Muscle of leg (tissue), 11 donors: Measurements from ENCODE around the gene DTNB. TPM values are rescaled to one million over a fixed set of nuclear protein-coding genes. Genes with fewer than 3 reads are reported as not detected.
A peak's percentile ranks its signal among the peaks of the same experiment; 100 is the strongest.

Source experiments
- DNase-seq: peaks from one replicate; pipeline ENCODE4 v3.0.0; 2013
- H3K27ac ChIP-seq: one replicate; pipeline ENCODE4 v1.5.1; 2013; ENCODE audit warnings: mild to moderate bottlenecking, low read length, control low read depth
- H3K27me3 ChIP-seq: one replicate; pipeline ENCODE4 v1.6.1; 2013; ENCODE audit warnings: low read length; ENCODE audit not compliant: control insufficient read depth, insufficient read depth
- H3K36me3 ChIP-seq: one replicate; pipeline ENCODE4 v1.6.1; 2013; ENCODE audit warnings: low read length; ENCODE audit not compliant: control insufficient read depth, insufficient read depth
- H3K4me1 ChIP-seq: one replicate; pipeline ENCODE4 v1.6.1; 2013; ENCODE audit warnings: low read length; ENCODE audit not compliant: control insufficient read depth, insufficient read depth
- H3K4me3 ChIP-seq: one replicate; pipeline ENCODE4 v1.5.1; 2013; ENCODE audit warnings: low read length, control low read depth
- H3K9me3 ChIP-seq: replicated peaks from 2 replicates; pipeline ENCODE4 v1.6.1; 2013; ENCODE audit warnings: low read depth, low read length; ENCODE audit not compliant: control insufficient read depth
- WGBS: methylation state at CpG from one replicate; pipeline ENCODE4 v1.1.5; 2013; ENCODE audit warnings: missing lambda C conversion rate; ENCODE audit not compliant: insufficient coverage; 5-methylcytosine and 5-hydroxymethylcytosine counted together
- polyA plus RNA-seq, 8 donors: library from polyadenylated mRNA; unstranded; fragments of 120-200 nt; gene quantifications; one replicate each; pipeline versions ENCODE4 v1.2.1 to v1.2.3, GENCODE V29; 2013; ENCODE audit warnings: inconsistent platforms in 1 of 8, low replicate concordance in 1 of 8; ENCODE audit not compliant: insufficient read length in 8 of 8, insufficient read depth in 1 of 8
- total RNA-seq: library from RNA; stranded (reverse); fragments of 120-200 nt; gene quantifications from one replicate; pipeline ENCODE4 v1.2.4, GENCODE V29; 2013

The DTNB gene
- total and polyA plus RNA-seq, 9 donors, result 3.7 to 6.7 (median 5.3) TPM

DNA sequence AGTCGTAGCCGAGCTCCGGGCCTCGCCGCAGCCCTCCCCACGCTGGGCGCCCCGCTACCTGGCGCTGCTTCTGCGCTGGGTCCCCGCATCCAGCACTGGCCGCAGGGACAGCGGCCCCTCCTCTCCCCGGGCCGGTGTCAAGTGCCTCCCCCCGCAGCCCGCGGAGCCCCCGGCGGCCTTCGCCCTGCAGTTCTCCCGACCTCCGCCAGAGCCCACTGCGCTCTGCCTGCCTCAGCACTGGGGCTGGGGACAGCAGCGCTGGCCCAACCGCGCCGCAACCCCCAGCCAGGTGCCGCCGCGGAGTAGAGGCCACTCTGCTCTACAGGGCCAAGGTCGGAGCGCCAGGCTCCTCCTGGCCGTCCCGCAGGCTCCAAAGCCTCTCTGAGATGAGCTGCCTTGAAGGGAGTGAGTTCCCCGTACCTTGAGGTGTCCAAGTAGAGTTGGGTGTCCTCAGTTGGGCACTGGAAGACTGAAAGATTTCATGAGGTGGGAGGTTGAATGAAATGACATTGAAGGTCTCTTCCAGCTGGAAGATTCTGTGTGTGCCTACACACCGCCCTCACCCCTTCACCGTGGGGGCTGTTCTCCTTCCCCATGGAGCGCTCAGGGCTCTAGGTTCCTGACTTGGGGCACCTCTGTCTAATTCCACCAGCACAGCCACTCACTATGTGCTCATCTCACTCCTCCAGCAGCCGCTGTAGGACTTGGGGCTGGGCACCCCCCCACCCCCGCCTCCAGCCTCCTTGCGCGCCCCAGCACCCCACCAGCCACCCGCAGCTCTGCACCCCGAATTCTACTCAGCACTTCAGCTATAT lies 330.8 kb downstream of the DTNB start:
- H3K4me3 ChIP-seq, result peak overlapping the region; percentile 48
- H3K9me3 ChIP-seq, result no peaks in the 10 kb centered on the region
- peaks cover 7% of the 10 kb centered on the region for H3K36me3 ChIP-seq
- no peaks in the 10 kb centered on the region for H3K27me3 ChIP-seq
- 7% methylated on average over 38 of the region's 45 CpGs for WGBS
- peak; percentile 91 for DNase-seq
- peak overlapping the region; percentile 59 for H3K27ac ChIP-seq
- peaks cover 32% of the 10 kb centered on the region for H3K4me1 ChIP-seq

- H3K4me1 ChIP-seq, result peaks cover 39% of the 10 kb centered on the region
- H3K36me3 ChIP-seq, result peaks cover 10% of the 10 kb centered on the region
- H3K27ac ChIP-seq, result peak within 1 kb of the TSS; percentile 59
- no peaks in the 10 kb centered on the region for H3K27me3 ChIP-seq
- under 1% methylated on average over 99 of the region's 100 CpGs for WGBS
- peak within 1 kb of the TSS; percentile 60 for H3K4me3 ChIP-seq
- H3K9me3 ChIP-seq, result no peaks in the 10 kb centered on the region
- DNase-seq, result peak; percentile 94
Measured at GRCh38 chr2:25341753-25342371, 331.5 kb downstream of the DTNB start, which contains the start of gene DNMT3A. Gene DNMT3A, minus strand, starts transcription at chr2:25341925. Its CDS starts 27,941 bp downstream, at chr2:25313984.

GRCh38 chr2:25341011-25341727 lies 332.2 kb downstream of the DTNB start:
- Histone ChIP-seq H3K9me3 (no peaks in the 10 kb centered on the region), H3K36me3 (peaks cover 10% of the 10 kb centered on the region), H3K27me3 (no peaks in the 10 kb centered on the region), H3K27ac (no peak overlapping the region), H3K4me3 (peak overlapping the region; percentile 60), H3K4me1 (peaks cover 46% of the 10 kb centered on the region)
- DNase-seq, result peak; percentile 67
- under 1% methylated on average over 69 of the region's 104 CpGs for WGBS

DNA sequence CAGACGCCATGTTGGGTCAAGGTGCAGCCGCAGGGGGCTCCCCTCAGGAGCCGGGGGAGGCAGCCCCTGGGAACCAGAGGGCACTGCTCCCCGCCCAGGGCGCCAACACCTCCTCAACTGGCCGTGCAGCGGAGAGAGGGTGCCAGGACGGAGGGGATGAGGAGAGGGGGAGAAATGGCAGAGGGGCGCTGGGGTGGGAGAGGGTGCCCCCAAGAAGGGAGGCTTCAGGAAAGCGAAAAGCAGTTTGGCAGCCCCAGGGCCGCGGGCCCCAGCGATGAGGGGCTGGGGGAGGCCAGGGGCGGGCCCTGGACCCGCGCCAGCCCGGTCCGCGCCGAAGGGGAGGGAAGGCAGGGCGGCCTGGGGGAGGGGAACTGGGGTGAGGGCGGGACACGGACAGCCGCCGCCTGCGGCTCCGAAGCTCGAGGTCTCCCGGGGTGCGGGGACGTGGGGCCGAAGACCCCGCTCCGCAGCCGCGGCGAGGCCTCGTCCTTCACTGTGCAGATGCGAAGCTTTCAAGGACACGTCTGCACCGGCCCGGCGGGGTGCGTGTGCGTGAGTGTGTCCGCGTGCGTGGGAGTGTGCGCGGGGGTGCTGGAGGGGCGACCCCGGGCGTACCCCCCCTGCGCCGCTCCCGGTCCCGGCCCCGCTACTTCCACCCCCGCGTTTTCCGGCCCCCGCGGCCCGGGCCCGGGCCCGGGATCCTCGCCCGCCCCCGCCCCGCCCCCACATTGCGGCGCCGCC lies 333.0 kb downstream of the DTNB start:
- H3K36me3 ChIP-seq, result peaks cover 10% of the 10 kb centered on the region
- no peaks in the 10 kb centered on the region for H3K9me3 ChIP-seq
- H3K27me3 ChIP-seq, result no peaks in the 10 kb centered on the region
- peak overlapping the region; percentile 60 for H3K4me3 ChIP-seq
- peaks cover 54% of the 10 kb centered on the region for H3K4me1 ChIP-seq
- 5% methylated on average over 66 of the region's 73 CpGs for WGBS
- peak; percentile 71 for DNase-seq
- H3K27ac ChIP-seq, result peak overlapping the region; percentile 73

GRCh38 chr2:25339791-25340180 lies 333.6 kb downstream of the DTNB start:
- Histone ChIP-seq H3K27me3 (no peaks in the 10 kb centered on the region), H3K4me1 (peaks cover 57% of the 10 kb centered on the region), H3K27ac (peak overlapping the region; percentile 73), H3K4me3 (peak overlapping the region; percentile 60), H3K36me3 (peaks cover 10% of the 10 kb centered on the region), H3K9me3 (no peaks in the 10 kb centered on the region)
- peak; percentile 53 for DNase-seq
- 29% methylated on average over 16 of the region's 18 CpGs for WGBS

DNA sequence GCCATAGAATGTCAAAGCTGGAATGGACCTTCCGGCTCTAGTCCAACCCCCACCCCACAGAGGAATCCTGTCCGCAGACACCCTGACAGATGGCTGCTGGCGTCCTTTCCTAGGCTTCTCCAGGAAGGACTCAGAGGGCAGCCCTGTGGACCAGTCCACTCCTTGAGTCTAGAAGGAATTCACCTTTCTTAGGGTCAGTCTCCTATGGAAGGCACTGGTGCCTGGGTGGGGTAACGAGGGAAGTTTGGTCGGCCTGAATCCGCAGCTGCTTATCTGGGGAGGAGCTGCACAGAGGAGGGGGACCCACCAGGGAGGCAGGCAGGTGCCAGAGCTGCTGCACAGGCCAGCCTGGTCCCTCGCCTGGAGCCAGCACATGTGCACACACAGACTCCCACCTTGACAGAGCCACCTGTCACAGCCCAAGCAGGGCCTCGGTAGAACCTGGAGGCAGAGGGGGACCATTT lies 334.1 kb downstream of the DTNB start:
- DNase-seq, result peak; percentile 64
- Histone ChIP-seq H3K27me3 (no peaks in the 10 kb centered on the region), H3K4me3 (no peak overlapping the region), H3K36me3 (peaks cover 10% of the 10 kb centered on the region), H3K4me1 (peaks cover 61% of the 10 kb centered on the region), H3K9me3 (no peaks in the 10 kb centered on the region), H3K27ac (peak overlapping the region; percentile 73)
- 42% methylated on average over 5 of the region's 8 CpGs for WGBS

DNA sequence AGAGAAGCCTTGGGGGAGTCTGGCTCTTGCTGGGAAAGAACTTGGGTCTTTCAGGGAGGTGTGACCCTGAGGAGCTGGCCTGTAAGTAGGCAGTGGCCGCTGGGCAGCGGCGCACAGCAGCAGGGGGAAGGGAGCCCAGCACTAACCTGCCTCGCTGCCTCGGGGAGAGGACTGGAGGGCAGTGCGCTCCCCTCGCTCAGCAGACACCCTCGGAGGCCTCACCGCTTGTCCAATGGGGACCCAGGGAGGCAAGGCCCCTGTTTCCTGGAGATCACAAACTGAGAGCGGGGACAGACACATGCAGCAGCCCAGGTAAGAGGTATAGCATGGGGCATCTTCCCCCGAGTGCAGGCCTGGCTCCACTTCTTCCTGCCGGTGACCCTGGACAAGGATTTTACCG lies 335.0 kb downstream of the DTNB start:
- Histone ChIP-seq H3K4me1 (peaks cover 66% of the 10 kb centered on the region), H3K9me3 (no peaks in the 10 kb centered on the region), H3K27ac (no peak overlapping the region), H3K4me3 (no peak overlapping the region), H3K36me3 (peaks cover 10% of the 10 kb centered on the region), H3K27me3 (no peaks in the 10 kb centered on the region)
- WGBS, result 67% methylated on average over 10 of the region's 13 CpGs
- DNase-seq, result no peak

GRCh38 chr2:25337891-25338290 lies 335.5 kb downstream of the DTNB start:
- no peaks in the 10 kb centered on the region for H3K27me3 ChIP-seq
- DNase-seq, result no peak
- 100% methylated on average over 1 of the region's 7 CpGs for WGBS
- peaks cover 10% of the 10 kb centered on the region for H3K36me3 ChIP-seq
- H3K4me3 ChIP-seq, result no peak overlapping the region
- no peaks in the 10 kb centered on the region for H3K9me3 ChIP-seq
- peaks cover 69% of the 10 kb centered on the region for H3K4me1 ChIP-seq
- H3K27ac ChIP-seq, result no peak overlapping the region

DNA sequence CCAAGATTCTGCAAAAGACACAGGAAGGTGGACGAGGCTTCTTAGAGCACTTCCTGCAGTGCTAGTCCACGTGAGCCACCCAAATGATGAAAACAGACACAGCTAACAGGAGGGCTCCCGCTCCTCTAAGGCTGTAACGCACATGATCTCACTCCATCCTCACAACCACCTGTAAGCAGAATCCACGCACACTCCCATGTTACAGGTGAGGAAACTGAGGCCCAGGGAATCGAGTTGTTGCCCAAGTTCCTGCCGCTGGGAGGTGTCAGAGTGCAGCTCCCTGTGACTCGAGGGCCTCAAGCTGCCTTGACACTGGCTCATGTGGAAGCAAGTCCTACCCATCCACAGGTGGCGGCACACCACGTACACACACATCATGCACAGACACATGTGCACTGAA lies 336.1 kb downstream of the DTNB start:
- H3K27ac ChIP-seq, result no peak overlapping the region
- no peaks in the 10 kb centered on the region for H3K9me3 ChIP-seq
- no peak overlapping the region for H3K4me3 ChIP-seq
- DNase-seq, result peak; percentile 47
- H3K36me3 ChIP-seq, result peaks cover 10% of the 10 kb centered on the region
- H3K4me1 ChIP-seq, result peaks cover 69% of the 10 kb centered on the region
- WGBS, result 60% methylated on average over 8 of the region's 10 CpGs
- no peaks in the 10 kb centered on the region for H3K27me3 ChIP-seq
